H1 (cell line): ENCODE data around the gene AK8. TPM values are rescaled to one million over a fixed set of nuclear protein-coding genes. Genes with fewer than 3 reads are reported as not detected.

ENCODE experiments used
- CTCF ChIA-PET: fragments of 300-600 bp; sonication (Branson Sonifier 250); formaldehyde crosslinking; loops from one replicate; lab custom pipeline; 2021; ENCODE audit not compliant: partially characterized antibody; lab: Charles Lee
- POLR2A ChIA-PET: fragments of 300-600 bp; sonication (Branson Sonifier 250); formaldehyde crosslinking; loops from one replicate; lab custom pipeline; 2021; ENCODE audit warnings: inconsistent platforms; ENCODE audit not compliant: partially characterized antibody; lab: Charles Lee
- DNase-seq, 2 experiments: peaks; one replicate each; pipeline versions ENCODE4 v3.0.0 to v3.0.0-alpha.2; 2010 to 2022; ENCODE audit warnings: low spot score in 2 of 2, low read depth in 1 of 2, mixed read lengths in 1 of 2
- FAIRE-seq: peaks from 2 replicates; lab custom pipeline; 2011; peaks lifted over from hg19 to GRCh38; lab: Jason Lieb, UNC
- H2AFZ ChIP-seq: 2 replicates; pipeline ENCODE4 v1.8.1; 2012; ENCODE audit warnings: low read length, inconsistent platforms
- H2AK5ac ChIP-seq: 2 replicates; pipeline ENCODE4 v1.6.1; 2013; ENCODE audit warnings: low read depth, low read length
- H2BK120ac ChIP-seq: replicated peaks from 2 replicates; pipeline ENCODE3; 2013; ENCODE audit warnings: low read depth, low read length, inconsistent platforms
- H2BK12ac ChIP-seq: 2 replicates; pipeline ENCODE4 v1.6.1; 2013; ENCODE audit warnings: low read depth, low read length
- H2BK15ac ChIP-seq: 2 replicates; pipeline ENCODE4 v1.6.1; 2013; ENCODE audit warnings: low read length
- H2BK20ac ChIP-seq: 2 replicates; pipeline ENCODE4 v1.6.1; 2013; ENCODE audit warnings: low read length
- H2BK5ac ChIP-seq: 2 replicates; pipeline ENCODE4 v1.6.1; 2013; ENCODE audit warnings: low read depth, low read length
- H3K14ac ChIP-seq: 2 replicates; pipeline ENCODE4 v1.6.1; 2013; ENCODE audit warnings: inconsistent platforms; ENCODE audit not compliant: insufficient read length
- H3K18ac ChIP-seq: 2 replicates; pipeline ENCODE4 v1.6.1; 2013; ENCODE audit warnings: low read length; ENCODE audit errors: extremely low read depth
- H3K23ac ChIP-seq: 2 replicates; pipeline ENCODE4 v1.6.1; 2013; ENCODE audit warnings: inconsistent platforms; ENCODE audit not compliant: insufficient read length
- H3K23me2 ChIP-seq: 2 replicates; pipeline ENCODE4 v1.6.1; 2013; ENCODE audit warnings: low read depth, low read length
- H3K27ac ChIP-seq: 2 replicates; pipeline ENCODE4 v1.6.1; 2011; ENCODE audit warnings: low read depth, low read length, inconsistent platforms
- H3K27me3 ChIP-seq, 4 experiments: replicated peaks in 1 of 4; 1 replicate in 1 of 4; 2 replicates in 3 of 4; pipeline versions ENCODE4 v1.6.1 to v1.8.1; 2011 to 2013; ENCODE audit warnings: low read length in 3 of 4, mild to moderate bottlenecking in 3 of 4, inconsistent platforms in 2 of 4, mixed read lengths in 2 of 4, moderate library complexity in 1 of 4; ENCODE audit not compliant: control insufficient read depth in 3 of 4, insufficient read depth in 3 of 4; ENCODE audit errors: extremely low read depth in 1 of 4
- H3K36me3 ChIP-seq, 4 experiments: 2 replicates each; pipeline versions ENCODE4 v1.6.1 to v1.8.1; 2011 to 2013; ENCODE audit warnings: mild to moderate bottlenecking in 4 of 4, low read length in 3 of 4, moderate library complexity in 2 of 4, control low read depth in 1 of 4, inconsistent platforms in 1 of 4; ENCODE audit not compliant: insufficient read depth in 4 of 4, control insufficient read depth in 2 of 4
- H3K4ac ChIP-seq: replicated peaks from 2 replicates; pipeline ENCODE3; 2013; ENCODE audit warnings: low read length, low read depth, mixed read lengths, inconsistent platforms; ENCODE audit not compliant: insufficient read length
- H3K4me1 ChIP-seq, 4 experiments: replicated peaks in 1 of 4; 1 replicate in 1 of 4; 2 replicates in 3 of 4; pipeline versions ENCODE4 v1.6.1 to v1.8.1; 2011 to 2013; ENCODE audit warnings: low read length in 3 of 4, inconsistent platforms in 2 of 4, mixed read lengths in 1 of 4; ENCODE audit not compliant: insufficient read depth in 4 of 4, control insufficient read depth in 3 of 4
- H3K4me2 ChIP-seq, 2 experiments: 2 replicates each; pipeline versions ENCODE4 v1.6.1 to v1.8.1; 2011 to 2013; ENCODE audit warnings: low read depth in 2 of 2, low read length in 2 of 2, control low read depth in 1 of 2, inconsistent platforms in 1 of 2, mild to moderate bottlenecking in 1 of 2; ENCODE audit not compliant: insufficient read depth in 1 of 2
- H3K4me3 ChIP-seq, 4 experiments: fragments of 200-600, 300-600 bp in 1 of 4; sonication (generic), shearing (Covaris generic), sonication (Bioruptor Twin) in 1 of 4; 2 replicates each; pipeline versions ENCODE4 v1.5.1 to v1.8.1; 2011 to 2016; ENCODE audit warnings: low read length in 4 of 4, low read depth in 3 of 4, control low read depth in 2 of 4, inconsistent platforms in 2 of 4, mild to moderate bottlenecking in 2 of 4, mixed read lengths in 1 of 4, moderate library complexity in 1 of 4; ENCODE audit not compliant: insufficient read depth in 2 of 4; ENCODE audit errors: extremely low read depth in 1 of 4
- H3K56ac ChIP-seq: replicated peaks from 2 replicates; pipeline ENCODE3; 2013; ENCODE audit warnings: low read depth, mild to moderate bottlenecking, mixed read lengths, low read length, inconsistent platforms; ENCODE audit not compliant: insufficient read length
- H3K79me1 ChIP-seq: 2 replicates; pipeline ENCODE4 v1.6.1; 2013; ENCODE audit warnings: low read depth, low read length, control low read depth
- H3K79me2 ChIP-seq, 2 experiments: 2 replicates each; pipeline versions ENCODE4 v1.6.1 to v1.8.1; 2012 to 2013; ENCODE audit warnings: low read length in 2 of 2, mild to moderate bottlenecking in 2 of 2, inconsistent platforms in 1 of 2; ENCODE audit not compliant: insufficient read depth in 2 of 2, control insufficient read depth in 1 of 2
- H3K9ac ChIP-seq, 4 experiments: replicated peaks in 1 of 4; 1 replicate in 1 of 4; 2 replicates in 3 of 4; pipeline versions ENCODE4 v1.6.1 to v1.8.1; 2011 to 2013; ENCODE audit warnings: low read depth in 3 of 4, low read length in 3 of 4, control low read depth in 2 of 4, mild to moderate bottlenecking in 2 of 4, moderate library complexity in 2 of 4, inconsistent platforms in 1 of 4; ENCODE audit errors: extremely low read depth in 1 of 4
- H3K9me3 ChIP-seq, 2 experiments: 2 replicates each; pipeline versions ENCODE4 v1.6.1 to v1.8.1; 2012 to 2013; ENCODE audit warnings: mild to moderate bottlenecking in 2 of 2, moderate library complexity in 2 of 2, control low read depth in 1 of 2, inconsistent platforms in 1 of 2, low read depth in 1 of 2, low read length in 1 of 2, mixed read lengths in 1 of 2; ENCODE audit not compliant: insufficient read depth in 2 of 2
- H4K20me1 ChIP-seq, 2 experiments: replicated peaks in 1 of 2; 2 replicates each; pipeline versions ENCODE3 to v1.8.1; 2011 to 2013; ENCODE audit warnings: inconsistent platforms in 2 of 2, low read length in 2 of 2, mild to moderate bottlenecking in 1 of 2; ENCODE audit not compliant: insufficient read depth in 2 of 2, control insufficient read depth in 1 of 2
- H4K5ac ChIP-seq: 2 replicates; pipeline ENCODE4 v1.6.1; 2013; ENCODE audit warnings: low read length, low read depth, mixed read lengths, inconsistent platforms; ENCODE audit not compliant: insufficient read length
- H4K8ac ChIP-seq: 2 replicates; pipeline ENCODE4 v1.8.0; 2013; ENCODE audit warnings: mild to moderate bottlenecking, moderate library complexity, low read length, inconsistent platforms; ENCODE audit not compliant: insufficient read depth; ENCODE audit errors: extremely low read depth
- H4K91ac ChIP-seq: replicated peaks from 2 replicates; pipeline ENCODE3; 2013; ENCODE audit warnings: low read length, mixed read lengths, inconsistent platforms; ENCODE audit not compliant: insufficient read length
- ASH2L ChIP-seq: fragments of 200-600, 300-600 bp; sonication (generic); IDR thresholded peaks from one replicate; pipeline ENCODE4 v1.7.1; 2017; ENCODE audit warnings: low read length
- BACH1 ChIP-seq: IDR thresholded peaks from 2 replicates; pipeline ENCODE4 v1.6.1; 2012; ENCODE audit warnings: low read length, improper control_type of control experiment
- EGR1 ChIP-seq: IDR thresholded peaks from 2 replicates; pipeline ENCODE4 v1.6.1; 2011; ENCODE audit warnings: low read depth, low read length, borderline replicate concordance
- JUND ChIP-seq: IDR thresholded peaks from 2 replicates; pipeline ENCODE4 v1.6.1; 2011; ENCODE audit warnings: mild to moderate bottlenecking, improper control_type of control experiment, low read length
- MAX ChIP-seq: IDR thresholded peaks from 2 replicates; pipeline ENCODE4 v1.6.1; 2012; ENCODE audit warnings: inconsistent platforms
- SIN3A ChIP-seq, 2 experiments: IDR thresholded peaks in 1 of 2; conservative IDR thresholded peaks in 1 of 2; 2 replicates each; pipeline ENCODE4 v1.6.1; 2011 to 2012; ENCODE audit warnings: low read length in 2 of 2, improper control_type of control experiment in 1 of 2, low read depth in 1 of 2, mild to moderate bottlenecking in 1 of 2
- WGBS, 2 experiments: shearing (Covaris generic) in 1 of 2; methylation state at CpG; one replicate each; pipeline versions ENCODE4 v1.1.6 to v1.1.7; 2013 to 2015; ENCODE audit warnings: low lambda C conversion rate in 2 of 2, mixed read lengths in 2 of 2, inconsistent platforms in 1 of 2, low coverage in 1 of 2, missing lambda C conversion rate in 1 of 2; ENCODE audit not compliant: insufficient replicate concordance in 2 of 2, insufficient coverage in 1 of 2, insufficient read length in 1 of 2; ENCODE audit errors: extremely low coverage in 1 of 2, missing lambda C conversion rate in 1 of 2; 5-methylcytosine and 5-hydroxymethylcytosine counted together
- polyA plus RNA-seq, 7 experiments: library from polyadenylated mRNA; depleted of rRNA in 3 of 7; stranded (reverse) in 5 of 7; unstranded in 2 of 7; fragments of >200 nt in 5 of 7; fragments of 200-250 nt in 2 of 7; gene quantifications; 1 replicate in 5 of 7; 2 replicates in 1 of 7; 4 replicates in 1 of 7; pipeline versions ENCODE4 v1.2.1 to v1.2.3, GENCODE V29; 2011 to 2013; ENCODE audit warnings: missing spikeins in 2 of 7, mixed read lengths in 2 of 7
- total RNA-seq: library from RNA; stranded (reverse); fragmentation: NEBNext Ultra II Directional; extraction: Animal tissue kit (Norgen Biotek cat#: 25700); gene quantifications from 2 replicates; pipeline ENCODE4 v1.2.1, GENCODE V29; 2021

Gene AK8
- total and polyA plus RNA-seq, 2 of the 8 experiments (the other 6 are each of a cell fraction or from before 2014, with no cell fraction given): 0.35 to 0.48 TPM

- no peak overlapping the region for H2AFZ ChIP-seq
- no peak overlapping the region for H3K4me2 ChIP-seq
- H2BK15ac ChIP-seq: no peak overlapping the region
- no peak overlapping the region; the same call in 1 of the 2 replicates for H2BK5ac ChIP-seq
- H2BK12ac ChIP-seq: no peak overlapping the region
- WGBS, 2 experiments: 88% methylated on average over 9 of the region's 9 CpGs; no CpG with 5 or more reads in 1 of the 2 experiments
- FAIRE-seq (no peak), DNase-seq (no peak)
- H3K79me1 ChIP-seq: no peaks in the 10 kb centered on the region; the same call in 1 of the 2 replicates
- CTCF ChIA-PET: interaction anchor here (1.2 to 1.4 kb wide), 2 partner anchors 27 to 29 kb away, joined by 4 to 5 read pairs; no protein-coding TSS in a partner anchor
- H4K8ac ChIP-seq: no peak overlapping the region
- no peaks in the 10 kb centered on the region for H3K36me3 ChIP-seq
- no peak overlapping the region for H3K4me3 ChIP-seq
- no peak overlapping the region for H2AK5ac ChIP-seq
- no peak overlapping the region for H3K27ac ChIP-seq
- no peak overlapping the region for H3K14ac ChIP-seq
- peaks cover 0 to 2% of the 10 kb centered on the region in 2 experiments for H4K20me1 ChIP-seq
- H3K23me2 ChIP-seq: no peaks in the 10 kb centered on the region
- POLR2A ChIA-PET: no interaction called here
- peaks cover 7 to 16% (median 13%) of the 10 kb centered on the region in 4 experiments for H3K4me1 ChIP-seq
- no peaks in the 10 kb centered on the region for H3K9me3 ChIP-seq
- H3K9ac ChIP-seq: no peak overlapping the region
- no peak overlapping the region for H4K91ac ChIP-seq
- no peak overlapping the region for H3K23ac ChIP-seq
- no peaks in the 10 kb centered on the region for H3K79me2 ChIP-seq
- TF ChIP-seq BACH1 (no peak), SIN3A (conservative IDR thresholded peaks at IDR 0.05 in 1 of 2, IDR thresholded peaks at IDR 0.05 in 1 of 2; ENCODE audit: low read depth in 1 of 2, low read length in 2 of 2) (no peak), JUND (no peak), ASH2L (no peak), EGR1 (no peak), MAX (no peak)
- no peak overlapping the region for H2BK120ac ChIP-seq
- H3K18ac ChIP-seq: no peak overlapping the region
- peaks cover 11 to 30% (median 28%) of the 10 kb centered on the region in 4 experiments for H3K27me3 ChIP-seq
- H3K4ac ChIP-seq: no peak overlapping the region
- H2BK20ac ChIP-seq: no peak overlapping the region
- H4K5ac ChIP-seq: no peak overlapping the region
- no peak overlapping the region for H3K56ac ChIP-seq
Observed at GRCh38 chr9:132739710-132740310, 138.3 kb downstream of the AK8 start.
